Measurements from ENCODE around the gene APLN. TPM values are rescaled to one million over a fixed set of nuclear protein-coding genes. Genes with fewer than 3 reads are reported as not detected.

APLN gene
- total and polyA plus RNA-seq, 2 of the 13 experiments (the other 11 are each of a cell fraction or from before 2014, with no cell fraction given): 0.02 to 0.17 TPM

DNA sequence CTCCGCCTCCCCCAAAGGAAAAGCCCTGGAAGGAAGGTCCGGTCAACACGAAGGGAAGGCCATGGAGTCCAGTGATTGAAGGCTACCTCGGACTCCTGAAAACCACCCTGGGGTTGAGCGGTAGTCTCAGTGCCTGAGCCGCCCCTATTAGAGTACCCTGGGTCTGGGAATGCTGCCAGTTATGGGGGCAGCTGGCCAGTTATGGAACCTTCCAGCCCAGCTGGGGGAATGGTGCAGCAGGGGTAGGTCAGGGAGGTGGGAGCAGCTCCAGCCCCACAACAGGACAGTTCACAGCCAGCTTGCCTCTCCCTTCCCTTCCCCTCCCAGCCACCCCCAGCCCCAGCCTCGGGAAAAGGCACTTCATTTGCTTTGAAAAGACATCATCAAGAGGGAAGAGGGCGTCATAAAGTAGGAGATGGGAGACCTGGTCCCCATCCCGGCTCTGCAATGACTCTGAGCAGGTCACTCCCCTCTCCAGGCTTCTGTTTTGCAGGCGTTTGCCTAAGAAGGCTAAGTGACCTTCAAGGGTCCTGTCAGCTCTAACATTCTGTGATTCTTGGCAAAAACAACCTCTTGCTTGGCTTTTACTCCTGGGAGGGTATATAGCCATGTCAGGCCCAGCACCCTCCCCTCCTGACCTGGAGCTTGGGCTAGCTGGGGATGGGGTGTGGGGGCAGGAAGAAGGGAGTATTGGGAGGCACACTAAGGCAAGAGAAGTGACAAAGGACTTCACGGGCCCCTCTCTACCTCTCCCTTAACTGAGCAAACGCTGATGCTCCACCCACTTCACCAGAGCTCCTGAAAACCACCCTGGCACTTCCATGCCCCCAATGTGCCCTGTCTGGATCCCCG, 8.0 kb downstream of the APLN start:
- intact Hi-C loops (cut with micrococcal nuclease; ENCODE audit: unreplicated experiment): no loop called here
- ChIA-PET POLR2A (no interaction called here), CTCF (ENCODE audit: low intra/inter-chr PET ratio, low total read pairs) (no interaction called here)
- Histone ChIP-seq H3K9ac (ENCODE audit: insufficient read depth, low read depth, low read length) (no peak overlapping the region), H3K27me3 (ENCODE audit: control insufficient read depth in 1 of 2, insufficient read depth in 2 of 2, low read length in 2 of 2) (peaks cover 0 to 5% of the 10 kb centered on the region in 2 experiments; a peak in 3 of 5 replicates), H3K9me3 (ENCODE audit: low read length) (no peaks in the 10 kb centered on the region), H4K20me1 (ENCODE audit: insufficient read depth, low read length) (no peaks in the 10 kb centered on the region), H3K4me2 (ENCODE audit: low read depth, low read length) (no peak overlapping the region), H3K79me2 (ENCODE audit: insufficient read depth, low read length) (no peaks in the 10 kb centered on the region), H3K4me1 (ENCODE audit: insufficient read depth, low read length) (no peaks in the 10 kb centered on the region), H2AFZ (ENCODE audit: low read length) (no peak overlapping the region), H3K36me3 (replicated peaks in 1 of 2; ENCODE audit: control insufficient read depth in 1 of 2, insufficient read depth in 2 of 2, low read length in 2 of 2) (no peaks in the 10 kb centered on the region), H3K27ac (ENCODE audit: extremely low read length, insufficient read depth, low read length) (no peak overlapping the region), H3K4me3 (replicated peaks in 1 of 3; ENCODE audit: insufficient read depth in 1 of 3, low read depth in 2 of 3, low read length in 3 of 3) (no peak overlapping the region)
- FAIRE-seq (no peak), ATAC-seq (no peak), DNase-seq (ENCODE audit: low spot score) (no peak)
- no peak for TF ChIP-seq ZBTB40 (IDR thresholded peaks at IDR 0.05)
- TF ChIP-seq ZBTB40 (CRISPR knock-in tag; IDR thresholded peaks at IDR 0.05): no peak
- no peak for TF ChIP-seq TAF15 (IDR thresholded peaks at IDR 0.05; ENCODE audit: low read depth, low read length, poor library complexity, severe bottlenecking)
- no peak for TF ChIP-seq ZNF282 (IDR thresholded peaks at IDR 0.05; ENCODE audit: partially characterized antibody)
- TF ChIP-seq ZNF101 (CRISPR knock-in tag; IDR thresholded peaks at IDR 0.05; ENCODE audit: borderline replicate concordance, low read depth): no peak
- no peak for TF ChIP-seq ESRRA (CRISPR knock-in tag; IDR thresholded peaks at IDR 0.05; ENCODE audit: low read depth)
- TF ChIP-seq THAP7 (CRISPR knock-in tag; IDR thresholded peaks at IDR 0.05): no peak
- TF ChIP-seq ERF (CRISPR knock-in tag; IDR thresholded peaks at IDR 0.05): no peak
- no peak for TF ChIP-seq MIER3 (CRISPR knock-in tag; IDR thresholded peaks at IDR 0.05; ENCODE audit: borderline replicate concordance)
- no peak for TF ChIP-seq SCMH1 (CRISPR knock-in tag; IDR thresholded peaks at IDR 0.05; ENCODE audit: borderline replicate concordance)
- no peak for TF ChIP-seq ZNF557 (CRISPR knock-in tag; IDR thresholded peaks at IDR 0.05)
- BruUV-seq (replicated peaks): no TSS peak
- 43% methylated on average over 6 of the region's 13 CpGs for WGBS (ENCODE audit: low lambda C conversion rate)
- in situ Hi-C loops (cut with HindIII; ENCODE audit: extremely low pct_ligation_motif_present, low pct_unique_long_range_greater_than_20kb): no loop called here
